H1 (cell line): ENCODE measurements around the gene ZNF775. TPM values are rescaled to one million over a fixed set of nuclear protein-coding genes. Genes with fewer than 3 reads are reported as not detected.

Experiments
- CTCF ChIA-PET: fragments of 300-600 bp; sonication (Branson Sonifier 250); formaldehyde crosslinking; loops from one replicate; lab custom pipeline; 2021; ENCODE audit not compliant: partially characterized antibody; lab: Charles Lee
- POLR2A ChIA-PET: fragments of 300-600 bp; sonication (Branson Sonifier 250); formaldehyde crosslinking; loops from one replicate; lab custom pipeline; 2021; ENCODE audit warnings: inconsistent platforms; ENCODE audit not compliant: partially characterized antibody; lab: Charles Lee
- DNase-seq, 2 experiments: peaks; one replicate each; pipeline versions ENCODE4 v3.0.0 to v3.0.0-alpha.2; 2010 to 2022; ENCODE audit warnings: low spot score in 2 of 2, low read depth in 1 of 2, mixed read lengths in 1 of 2
- FAIRE-seq: peaks from 2 replicates; lab custom pipeline; 2011; peaks lifted over from hg19 to GRCh38; lab: Jason Lieb, UNC
- H2AFZ ChIP-seq: 2 replicates; pipeline ENCODE4 v1.8.1; 2012; ENCODE audit warnings: low read length, inconsistent platforms
- H2AK5ac ChIP-seq: 2 replicates; pipeline ENCODE4 v1.6.1; 2013; ENCODE audit warnings: low read depth, low read length
- H2BK120ac ChIP-seq: replicated peaks from 2 replicates; pipeline ENCODE3; 2013; ENCODE audit warnings: low read depth, low read length, inconsistent platforms
- H2BK12ac ChIP-seq: 2 replicates; pipeline ENCODE4 v1.6.1; 2013; ENCODE audit warnings: low read depth, low read length
- H2BK15ac ChIP-seq: 2 replicates; pipeline ENCODE4 v1.6.1; 2013; ENCODE audit warnings: low read length
- H2BK20ac ChIP-seq: 2 replicates; pipeline ENCODE4 v1.6.1; 2013; ENCODE audit warnings: low read length
- H2BK5ac ChIP-seq: 2 replicates; pipeline ENCODE4 v1.6.1; 2013; ENCODE audit warnings: low read depth, low read length
- H3K14ac ChIP-seq: 2 replicates; pipeline ENCODE4 v1.6.1; 2013; ENCODE audit warnings: inconsistent platforms; ENCODE audit not compliant: insufficient read length
- H3K18ac ChIP-seq: 2 replicates; pipeline ENCODE4 v1.6.1; 2013; ENCODE audit warnings: low read length; ENCODE audit errors: extremely low read depth
- H3K23ac ChIP-seq: 2 replicates; pipeline ENCODE4 v1.6.1; 2013; ENCODE audit warnings: inconsistent platforms; ENCODE audit not compliant: insufficient read length
- H3K23me2 ChIP-seq: 2 replicates; pipeline ENCODE4 v1.6.1; 2013; ENCODE audit warnings: low read depth, low read length
- H3K27ac ChIP-seq: 2 replicates; pipeline ENCODE4 v1.6.1; 2011; ENCODE audit warnings: low read depth, low read length, inconsistent platforms
- H3K27me3 ChIP-seq, 4 experiments: replicated peaks in 1 of 4; 1 replicate in 1 of 4; 2 replicates in 3 of 4; pipeline versions ENCODE4 v1.6.1 to v1.8.1; 2011 to 2013; ENCODE audit warnings: low read length in 3 of 4, mild to moderate bottlenecking in 3 of 4, inconsistent platforms in 2 of 4, mixed read lengths in 2 of 4, moderate library complexity in 1 of 4; ENCODE audit not compliant: control insufficient read depth in 3 of 4, insufficient read depth in 3 of 4; ENCODE audit errors: extremely low read depth in 1 of 4
- H3K36me3 ChIP-seq, 4 experiments: 2 replicates each; pipeline versions ENCODE4 v1.6.1 to v1.8.1; 2011 to 2013; ENCODE audit warnings: mild to moderate bottlenecking in 4 of 4, low read length in 3 of 4, moderate library complexity in 2 of 4, control low read depth in 1 of 4, inconsistent platforms in 1 of 4; ENCODE audit not compliant: insufficient read depth in 4 of 4, control insufficient read depth in 2 of 4
- H3K4ac ChIP-seq: replicated peaks from 2 replicates; pipeline ENCODE3; 2013; ENCODE audit warnings: low read length, low read depth, mixed read lengths, inconsistent platforms; ENCODE audit not compliant: insufficient read length
- H3K4me1 ChIP-seq, 4 experiments: replicated peaks in 1 of 4; 1 replicate in 1 of 4; 2 replicates in 3 of 4; pipeline versions ENCODE4 v1.6.1 to v1.8.1; 2011 to 2013; ENCODE audit warnings: low read length in 3 of 4, inconsistent platforms in 2 of 4, mixed read lengths in 1 of 4; ENCODE audit not compliant: insufficient read depth in 4 of 4, control insufficient read depth in 3 of 4
- H3K4me2 ChIP-seq, 2 experiments: 2 replicates each; pipeline versions ENCODE4 v1.6.1 to v1.8.1; 2011 to 2013; ENCODE audit warnings: low read depth in 2 of 2, low read length in 2 of 2, control low read depth in 1 of 2, inconsistent platforms in 1 of 2, mild to moderate bottlenecking in 1 of 2; ENCODE audit not compliant: insufficient read depth in 1 of 2
- H3K4me3 ChIP-seq, 4 experiments: fragments of 200-600, 300-600 bp in 1 of 4; sonication (generic), shearing (Covaris generic), sonication (Bioruptor Twin) in 1 of 4; 2 replicates each; pipeline versions ENCODE4 v1.5.1 to v1.8.1; 2011 to 2016; ENCODE audit warnings: low read length in 4 of 4, low read depth in 3 of 4, control low read depth in 2 of 4, inconsistent platforms in 2 of 4, mild to moderate bottlenecking in 2 of 4, mixed read lengths in 1 of 4, moderate library complexity in 1 of 4; ENCODE audit not compliant: insufficient read depth in 2 of 4; ENCODE audit errors: extremely low read depth in 1 of 4
- H3K56ac ChIP-seq: replicated peaks from 2 replicates; pipeline ENCODE3; 2013; ENCODE audit warnings: low read depth, mild to moderate bottlenecking, mixed read lengths, low read length, inconsistent platforms; ENCODE audit not compliant: insufficient read length
- H3K79me1 ChIP-seq: 2 replicates; pipeline ENCODE4 v1.6.1; 2013; ENCODE audit warnings: low read depth, low read length, control low read depth
- H3K79me2 ChIP-seq, 2 experiments: 2 replicates each; pipeline versions ENCODE4 v1.6.1 to v1.8.1; 2012 to 2013; ENCODE audit warnings: low read length in 2 of 2, mild to moderate bottlenecking in 2 of 2, inconsistent platforms in 1 of 2; ENCODE audit not compliant: insufficient read depth in 2 of 2, control insufficient read depth in 1 of 2
- H3K9ac ChIP-seq, 4 experiments: replicated peaks in 1 of 4; 1 replicate in 1 of 4; 2 replicates in 3 of 4; pipeline versions ENCODE4 v1.6.1 to v1.8.1; 2011 to 2013; ENCODE audit warnings: low read depth in 3 of 4, low read length in 3 of 4, control low read depth in 2 of 4, mild to moderate bottlenecking in 2 of 4, moderate library complexity in 2 of 4, inconsistent platforms in 1 of 4; ENCODE audit errors: extremely low read depth in 1 of 4
- H3K9me3 ChIP-seq, 2 experiments: 2 replicates each; pipeline versions ENCODE4 v1.6.1 to v1.8.1; 2012 to 2013; ENCODE audit warnings: mild to moderate bottlenecking in 2 of 2, moderate library complexity in 2 of 2, control low read depth in 1 of 2, inconsistent platforms in 1 of 2, low read depth in 1 of 2, low read length in 1 of 2, mixed read lengths in 1 of 2; ENCODE audit not compliant: insufficient read depth in 2 of 2
- H4K20me1 ChIP-seq, 2 experiments: replicated peaks in 1 of 2; 2 replicates each; pipeline versions ENCODE3 to v1.8.1; 2011 to 2013; ENCODE audit warnings: inconsistent platforms in 2 of 2, low read length in 2 of 2, mild to moderate bottlenecking in 1 of 2; ENCODE audit not compliant: insufficient read depth in 2 of 2, control insufficient read depth in 1 of 2
- H4K5ac ChIP-seq: 2 replicates; pipeline ENCODE4 v1.6.1; 2013; ENCODE audit warnings: low read length, low read depth, mixed read lengths, inconsistent platforms; ENCODE audit not compliant: insufficient read length
- H4K8ac ChIP-seq: 2 replicates; pipeline ENCODE4 v1.8.0; 2013; ENCODE audit warnings: mild to moderate bottlenecking, moderate library complexity, low read length, inconsistent platforms; ENCODE audit not compliant: insufficient read depth; ENCODE audit errors: extremely low read depth
- H4K91ac ChIP-seq: replicated peaks from 2 replicates; pipeline ENCODE3; 2013; ENCODE audit warnings: low read length, mixed read lengths, inconsistent platforms; ENCODE audit not compliant: insufficient read length
- EGR1 ChIP-seq: IDR thresholded peaks from 2 replicates; pipeline ENCODE4 v1.6.1; 2011; ENCODE audit warnings: low read depth, low read length, borderline replicate concordance
- GABPA ChIP-seq: IDR thresholded peaks from 2 replicates; pipeline ENCODE4 v1.6.1; 2011; ENCODE audit warnings: mild to moderate bottlenecking, low read length, moderate library complexity, borderline replicate concordance; ENCODE audit not compliant: insufficient read depth
- HDAC2 ChIP-seq, 2 experiments: fragments of 300-600 bp in 1 of 2; sonication (generic) in 1 of 2; IDR thresholded peaks; 2 replicates each; pipeline ENCODE4 v1.6.1; 2011 to 2012; ENCODE audit warnings: low read depth in 2 of 2, low read length in 2 of 2, mild to moderate bottlenecking in 2 of 2, moderate library complexity in 2 of 2, borderline replicate concordance in 1 of 2, inconsistent platforms in 1 of 2
- PHF8 ChIP-seq: fragments of 200-600 bp; sonication (generic); conservative IDR thresholded peaks from 2 replicates; pipeline ENCODE4 v1.7.1; 2012; ENCODE audit warnings: low read depth, mild to moderate bottlenecking, inconsistent platforms, low read length, moderate library complexity
- POU5F1 ChIP-seq: IDR thresholded peaks from 2 replicates; pipeline ENCODE4 v1.6.1; 2011; ENCODE audit warnings: low read depth, mild to moderate bottlenecking, low read length, moderate library complexity
- SRF ChIP-seq: IDR thresholded peaks from 2 replicates; pipeline ENCODE4 v1.6.1; 2011; ENCODE audit warnings: mild to moderate bottlenecking, low read depth, low read length, moderate library complexity
- WGBS, 2 experiments: shearing (Covaris generic) in 1 of 2; methylation state at CpG; one replicate each; pipeline versions ENCODE4 v1.1.6 to v1.1.7; 2013 to 2015; ENCODE audit warnings: low lambda C conversion rate in 2 of 2, mixed read lengths in 2 of 2, inconsistent platforms in 1 of 2, low coverage in 1 of 2, missing lambda C conversion rate in 1 of 2; ENCODE audit not compliant: insufficient replicate concordance in 2 of 2, insufficient coverage in 1 of 2, insufficient read length in 1 of 2; ENCODE audit errors: extremely low coverage in 1 of 2, missing lambda C conversion rate in 1 of 2; 5-methylcytosine and 5-hydroxymethylcytosine counted together
- polyA plus RNA-seq, 7 experiments: library from polyadenylated mRNA; depleted of rRNA in 3 of 7; stranded (reverse) in 5 of 7; unstranded in 2 of 7; fragments of >200 nt in 5 of 7; fragments of 200-250 nt in 2 of 7; gene quantifications; 1 replicate in 5 of 7; 2 replicates in 1 of 7; 4 replicates in 1 of 7; pipeline versions ENCODE4 v1.2.1 to v1.2.3, GENCODE V29; 2011 to 2013; ENCODE audit warnings: missing spikeins in 2 of 7, mixed read lengths in 2 of 7
- total RNA-seq: library from RNA; stranded (reverse); fragmentation: NEBNext Ultra II Directional; extraction: Animal tissue kit (Norgen Biotek cat#: 25700); gene quantifications from 2 replicates; pipeline ENCODE4 v1.2.1, GENCODE V29; 2021
- TF ChIP-seq, protein P1 (sequence below): IDR thresholded peaks from 2 replicates; pipeline ENCODE4 v1.6.1; 2012; ENCODE audit warnings: inconsistent platforms
- TF ChIP-seq, protein P2 (sequence below): IDR thresholded peaks from 2 replicates; pipeline ENCODE4 v1.6.1; 2012; ENCODE audit warnings: inconsistent platforms
- TF ChIP-seq, protein P3 (sequence below), 3 experiments: IDR thresholded peaks; 1 replicate in 2 of 3; 2 replicates in 1 of 3; pipeline versions ENCODE4 v1.5.1 to v1.6.1; 2011; ENCODE audit warnings: low read length in 3 of 3, mild to moderate bottlenecking in 3 of 3, inconsistent platforms in 2 of 3, low read depth in 1 of 3, moderate library complexity in 1 of 3; ENCODE audit not compliant: insufficient read depth in 1 of 3; ENCODE audit errors: control extremely low read depth in 1 of 3

ZNF775 gene
- total and polyA plus RNA-seq, 2 of the 8 experiments (the other 6 are each of a cell fraction or from before 2014, with no cell fraction given) = 13.6 to 21.5 TPM

DNA sequence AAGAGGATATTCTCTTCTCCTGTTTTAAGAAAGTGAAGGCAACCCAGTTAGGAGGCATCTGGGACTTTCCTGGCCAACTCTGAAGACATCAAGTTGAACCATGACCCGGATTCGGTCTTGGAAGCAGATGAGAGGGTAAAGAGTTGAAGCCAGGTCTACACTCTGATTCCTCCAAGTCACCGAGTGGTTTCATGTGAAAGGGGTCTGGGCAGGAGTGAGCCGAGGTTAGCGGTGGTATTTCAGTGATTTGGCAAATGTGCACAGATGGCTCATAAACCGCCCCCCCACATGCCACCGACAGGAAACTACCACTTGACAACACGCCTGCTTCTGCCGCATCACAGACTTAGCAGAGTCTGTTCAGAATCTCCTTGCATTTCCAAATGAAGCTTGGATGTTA, 21.9 kb upstream of the ZNF775 start:
- H3K79me2 ChIP-seq = no peaks in the 10 kb centered on the region
- peak overlapping the region; percentile 0; the same call in 1 of the 2 replicates for H2BK20ac ChIP-seq
- peaks cover 11 to 15% (median 11%) of the 10 kb centered on the region in 4 experiments for H3K4me1 ChIP-seq
- H3K4ac ChIP-seq = no peak overlapping the region
- no peak overlapping the region for H3K4me3 ChIP-seq
- H3K36me3 ChIP-seq = no peaks in the 10 kb centered on the region
- no peak overlapping the region for H3K23ac ChIP-seq
- H3K27me3 ChIP-seq = no peaks in the 10 kb centered on the region; a peak in 1 of 7 replicates
- POLR2A ChIA-PET = no interaction called here
- no peak overlapping the region for H2AFZ ChIP-seq
- H4K8ac ChIP-seq = no peak overlapping the region
- peak overlapping the region; percentile 22 for H4K91ac ChIP-seq
- no peaks in the 10 kb centered on the region; the same call in 1 of the 2 replicates for H3K79me1 ChIP-seq
- peaks cover 0 to 5% of the 10 kb centered on the region in 2 experiments for H4K20me1 ChIP-seq
- 0 out of 2 replicates have a peak overlapping the region, but pooled peaks have one; percentile 75 for H2BK15ac ChIP-seq
- CTCF ChIA-PET = interaction anchor here (0.6 to 4.8 kb wide), 19 partner anchors 11 to 73 kb away, joined by 3 to 41 read pairs (median 5); partner anchors contain the start of gene REPIN1
- H3K23me2 ChIP-seq = peaks cover 13% of the 10 kb centered on the region; the same call in 1 of the 2 replicates
- no peak for DNase-seq
- H4K5ac ChIP-seq = no peak overlapping the region
- TF ChIP-seq HDAC2 (IDR thresholded peaks at IDR 0.05; ENCODE audit: borderline replicate concordance in 1 of 2, low read depth in 2 of 2, low read length in 2 of 2) (no peak), PHF8 (no peak), SRF (no peak), GABPA (no peak), POU5F1 (no peak), EGR1 (no peak)
- TF ChIP-seq, protein P1, sequence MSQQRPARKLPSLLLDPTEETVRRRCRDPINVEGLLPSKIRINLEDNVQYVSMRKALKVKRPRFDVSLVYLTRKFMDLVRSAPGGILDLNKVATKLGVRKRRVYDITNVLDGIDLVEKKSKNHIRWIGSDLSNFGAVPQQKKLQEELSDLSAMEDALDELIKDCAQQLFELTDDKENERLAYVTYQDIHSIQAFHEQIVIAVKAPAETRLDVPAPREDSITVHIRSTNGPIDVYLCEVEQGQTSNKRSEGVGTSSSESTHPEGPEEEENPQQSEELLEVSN = no peak
- TF ChIP-seq, protein P2, sequence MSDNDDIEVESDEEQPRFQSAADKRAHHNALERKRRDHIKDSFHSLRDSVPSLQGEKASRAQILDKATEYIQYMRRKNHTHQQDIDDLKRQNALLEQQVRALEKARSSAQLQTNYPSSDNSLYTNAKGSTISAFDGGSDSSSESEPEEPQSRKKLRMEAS = no peak
- TF ChIP-seq, protein P3, sequence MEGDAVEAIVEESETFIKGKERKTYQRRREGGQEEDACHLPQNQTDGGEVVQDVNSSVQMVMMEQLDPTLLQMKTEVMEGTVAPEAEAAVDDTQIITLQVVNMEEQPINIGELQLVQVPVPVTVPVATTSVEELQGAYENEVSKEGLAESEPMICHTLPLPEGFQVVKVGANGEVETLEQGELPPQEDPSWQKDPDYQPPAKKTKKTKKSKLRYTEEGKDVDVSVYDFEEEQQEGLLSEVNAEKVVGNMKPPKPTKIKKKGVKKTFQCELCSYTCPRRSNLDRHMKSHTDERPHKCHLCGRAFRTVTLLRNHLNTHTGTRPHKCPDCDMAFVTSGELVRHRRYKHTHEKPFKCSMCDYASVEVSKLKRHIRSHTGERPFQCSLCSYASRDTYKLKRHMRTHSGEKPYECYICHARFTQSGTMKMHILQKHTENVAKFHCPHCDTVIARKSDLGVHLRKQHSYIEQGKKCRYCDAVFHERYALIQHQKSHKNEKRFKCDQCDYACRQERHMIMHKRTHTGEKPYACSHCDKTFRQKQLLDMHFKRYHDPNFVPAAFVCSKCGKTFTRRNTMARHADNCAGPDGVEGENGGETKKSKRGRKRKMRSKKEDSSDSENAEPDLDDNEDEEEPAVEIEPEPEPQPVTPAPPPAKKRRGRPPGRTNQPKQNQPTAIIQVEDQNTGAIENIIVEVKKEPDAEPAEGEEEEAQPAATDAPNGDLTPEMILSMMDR (IDR thresholded peaks at IDR 0.05; ENCODE audit: control extremely low read depth in 1 of 3, insufficient read depth in 1 of 3, low read depth in 1 of 3, low read length in 3 of 3) = no peak
- TF ChIP-seq, all 59 proteins: peak for 0
- H2BK120ac ChIP-seq = no peak overlapping the region
- H2AK5ac ChIP-seq = no peak overlapping the region
- no peak overlapping the region for H3K56ac ChIP-seq
- H3K27ac ChIP-seq = no peak overlapping the region
- H3K4me2 ChIP-seq = no peak overlapping the region
- no peak overlapping the region for H3K14ac ChIP-seq
- H2BK12ac ChIP-seq = no peak overlapping the region
- FAIRE-seq = no peak
- 87% methylated on average over 9 of the region's 9 CpGs; no CpG with 5 or more reads in 1 of the 2 experiments for WGBS, 2 experiments
- H3K9ac ChIP-seq = no peak overlapping the region
- no peaks in the 10 kb centered on the region for H3K9me3 ChIP-seq
- H3K18ac ChIP-seq = no peak overlapping the region
- no peak overlapping the region for H2BK5ac ChIP-seq
